Suprapubic skin (tissue), 4 donors: ENCODE data around the gene NPLOC4.

Experiments used
- CTCF ChIP-seq, 2 donors: fragments of 200-600 bp in 1 of 2; fragments of 450-650 bp in 1 of 2; sonication (generic) in 1 of 2; IDR thresholded peaks; one replicate each; pipeline ENCODE4 v1.5.1; 2016 to 2019; ENCODE audit warnings: antibody characterized with exemption in 2 of 2, mild to moderate bottlenecking in 1 of 2, moderate library complexity in 1 of 2
- EP300 ChIP-seq: sonication (generic); formaldehyde crosslinking; IDR thresholded peaks from one replicate; pipeline ENCODE4 v1.6.1; 2017; ENCODE audit warnings: antibody characterized with exemption
- POLR2A ChIP-seq, 2 donors: fragments of 450-650 bp; IDR thresholded peaks; one replicate each; pipeline ENCODE4 v1.6.1; 2017; ENCODE audit warnings: antibody characterized with exemption in 2 of 2, mild to moderate bottlenecking in 2 of 2, moderate library complexity in 2 of 2
- POLR2AphosphoS5 ChIP-seq, 3 donors: sonication (generic); formaldehyde crosslinking; IDR thresholded peaks; one replicate each; pipeline ENCODE4 v1.6.1; 2017; ENCODE audit warnings: antibody characterized with exemption in 3 of 3

DNA sequence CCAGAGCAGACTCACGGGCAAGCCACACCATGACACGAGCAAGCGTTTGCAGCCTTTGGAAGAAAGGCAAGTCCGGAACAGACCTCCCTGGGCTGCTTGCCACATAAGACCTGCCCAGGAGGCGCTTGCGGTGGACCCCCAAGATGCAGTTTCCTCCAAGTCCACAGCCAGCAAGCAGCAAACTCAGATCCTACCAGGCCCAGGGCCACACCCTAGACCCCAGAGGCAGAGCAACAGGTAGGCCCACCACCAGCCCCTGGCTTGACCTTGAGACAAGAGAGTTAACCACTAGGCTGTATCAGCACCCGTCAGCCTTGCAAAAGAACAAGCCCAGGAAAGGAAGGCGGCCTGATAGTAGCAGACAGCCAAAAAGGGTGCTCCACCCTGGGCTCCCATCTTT is 87.1 kb downstream of the NPLOC4 start:
- TF ChIP-seq CTCF (IDR thresholded peaks at IDR 0.05) (no peak), POLR2A (IDR thresholded peaks at IDR 0.05) (no peak), EP300 (no peak), POLR2AphosphoS5 (IDR thresholded peaks at IDR 0.05) (no peak)
